ENCODE data around the gene ERBB4.

The ERBB4 gene

DNA sequence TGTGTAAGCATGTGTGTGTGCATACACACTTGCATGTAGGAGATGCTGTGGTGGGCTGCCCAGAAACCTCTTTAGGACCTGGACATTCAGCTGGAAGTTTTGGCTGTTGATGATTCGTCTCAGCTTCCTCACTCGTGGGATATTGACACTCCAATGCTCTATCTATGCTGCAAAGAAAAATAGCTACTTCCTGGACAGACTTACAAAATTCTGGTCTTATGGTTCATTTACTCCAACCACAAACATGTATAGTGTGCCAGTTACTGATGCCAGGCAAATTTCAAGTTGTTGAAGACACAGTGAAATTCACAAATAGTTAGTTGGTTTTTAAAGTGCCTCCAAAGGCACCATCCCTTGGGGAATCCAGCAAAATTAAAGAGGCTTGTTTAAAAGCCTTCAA is 1099.6 kb downstream of the ERBB4 start:
- no peak for DNase-seq (ENCODE audit: low read depth in 4 of 4, low spot score in 1 of 4)

DNA sequence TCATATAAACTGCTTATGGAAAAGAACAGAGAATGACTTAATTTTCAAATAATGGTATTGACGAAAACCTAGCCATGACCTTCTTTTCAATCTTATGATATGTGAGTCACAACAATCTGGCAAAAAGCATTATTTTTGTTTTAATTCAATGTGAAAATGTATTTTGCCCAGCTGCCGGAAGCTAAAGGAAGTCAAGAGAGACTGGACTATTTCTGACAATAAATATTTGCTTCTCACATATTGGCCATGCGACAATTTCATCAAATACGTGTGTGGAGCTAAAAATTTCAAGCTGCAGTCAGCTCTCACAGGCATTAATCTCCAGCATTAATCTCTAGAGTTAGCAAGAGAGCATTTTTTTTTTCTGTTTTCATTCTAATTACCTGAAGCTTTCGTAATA is 1101.2 kb downstream of the ERBB4 start:
- no peak for DNase-seq (ENCODE audit: low read depth in 4 of 4, low spot score in 1 of 4)

DNA sequence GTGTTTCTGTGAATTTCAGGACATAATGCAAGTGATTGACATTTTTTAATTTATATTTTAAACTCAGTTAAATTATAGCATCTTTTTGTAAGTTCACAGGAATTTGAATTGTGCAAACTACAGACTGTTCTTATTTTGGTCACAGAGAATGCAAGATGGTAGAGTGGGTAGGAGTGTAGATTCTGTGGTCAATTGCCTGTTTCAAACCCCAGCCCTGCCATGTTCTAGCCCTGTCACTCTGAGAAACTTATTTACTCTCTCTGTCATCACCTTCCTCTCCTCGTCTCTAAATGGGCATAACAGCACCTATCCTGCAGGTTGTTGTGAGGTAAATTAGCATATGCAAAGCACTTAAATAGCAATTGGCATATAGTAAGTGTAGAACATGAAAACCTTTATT is 1102.4 kb downstream of the ERBB4 start:
- no peak for DNase-seq (ENCODE audit: low read depth in 4 of 4, low spot score in 1 of 4)

DNA sequence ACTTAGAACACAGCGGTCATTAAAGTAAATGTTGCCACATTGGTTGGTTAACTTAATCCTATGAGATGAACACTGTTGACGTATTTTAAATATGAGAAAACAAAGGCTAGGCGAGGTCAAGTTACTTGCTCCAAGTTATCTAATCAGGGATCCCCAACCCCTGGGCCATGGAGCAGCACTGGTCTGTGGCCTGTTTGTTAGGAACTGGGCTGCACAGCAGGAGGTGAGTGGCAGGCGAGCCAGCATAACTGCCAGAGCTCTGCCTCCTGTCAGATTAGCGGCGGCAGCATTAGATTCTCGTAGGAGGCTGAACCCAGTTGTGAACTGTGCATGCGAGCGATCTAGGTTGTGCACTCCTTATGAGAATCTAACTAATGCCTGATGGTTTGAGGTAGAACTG is 1103.3 kb downstream of the ERBB4 start:
- no peak for DNase-seq (ENCODE audit: low read depth in 4 of 4, low spot score in 1 of 4)

DNA sequence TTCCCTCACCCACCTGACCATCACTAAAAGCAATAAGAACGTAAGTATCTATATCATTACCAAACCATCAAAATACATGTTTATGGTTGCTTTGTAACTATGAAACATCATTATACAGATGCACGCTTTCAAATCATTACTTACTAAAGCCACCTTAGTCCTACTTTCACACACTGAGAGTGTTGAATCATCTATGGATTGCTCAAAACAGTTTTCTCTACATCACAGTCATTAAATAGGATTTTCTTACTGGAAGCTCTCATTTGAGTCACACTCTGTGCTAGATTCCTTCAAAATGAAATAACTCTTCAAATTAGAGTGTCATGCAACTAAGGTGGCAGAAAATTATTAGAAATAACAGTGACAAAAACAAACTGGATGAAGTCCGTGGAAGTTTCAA is 1103.8 kb downstream of the ERBB4 start:
- no peak for DNase-seq (ENCODE audit: low read depth in 4 of 4, low spot score in 1 of 4)

DNA sequence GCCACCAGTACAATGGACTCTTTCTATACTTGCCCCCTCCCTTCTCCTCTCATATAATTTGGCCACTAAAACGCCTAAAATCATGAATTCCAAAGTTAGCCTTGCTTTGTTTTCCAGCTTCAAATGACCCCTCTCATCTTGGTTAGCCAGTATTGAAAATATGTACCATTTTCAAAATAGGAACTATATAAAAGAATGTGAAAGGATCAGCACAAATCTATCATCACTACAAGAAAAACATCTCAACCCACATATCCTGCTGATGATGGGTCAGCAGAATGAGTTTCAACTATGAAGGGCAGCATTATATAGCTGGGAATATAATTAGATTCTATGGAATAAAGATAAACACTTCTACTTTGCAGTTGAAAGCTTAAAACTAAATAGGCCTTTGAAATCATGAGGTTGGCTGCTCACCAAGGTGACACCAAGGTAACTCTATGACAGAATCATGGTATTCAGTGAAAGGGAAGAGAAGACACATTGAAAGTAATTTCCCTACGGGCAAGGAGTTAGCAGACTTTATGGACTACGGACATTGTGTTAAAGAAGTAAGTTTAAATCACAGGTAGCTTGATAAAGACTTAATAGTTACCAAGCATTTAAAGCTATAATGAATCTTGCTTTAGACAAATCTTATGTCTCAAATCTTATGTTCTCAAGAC is 1109.2 kb downstream of the ERBB4 start:
- DNase-seq (ENCODE audit: low read depth in 4 of 4, low spot score in 1 of 4), result no peak

DNA sequence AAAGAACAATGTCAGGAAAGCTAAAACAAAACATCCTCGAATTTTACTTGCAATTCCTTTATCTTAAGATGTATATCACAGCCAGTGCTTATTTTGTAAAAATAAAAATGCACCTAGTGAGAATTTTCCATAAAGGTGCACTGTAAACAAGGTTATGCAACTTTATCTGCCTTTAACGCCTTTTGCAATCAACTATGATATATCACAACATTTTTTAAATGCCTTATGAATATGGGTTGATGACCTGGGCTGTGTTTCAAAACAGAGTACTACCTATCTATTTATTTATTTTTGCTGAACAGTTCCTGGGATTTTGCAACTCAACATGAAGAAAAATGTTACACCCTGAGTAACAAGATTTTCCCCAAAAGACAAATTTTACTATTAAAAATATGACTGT is 1112.4 kb downstream of the ERBB4 start:
- no peak for DNase-seq (ENCODE audit: low read depth in 4 of 4, low spot score in 1 of 4)

DNA sequence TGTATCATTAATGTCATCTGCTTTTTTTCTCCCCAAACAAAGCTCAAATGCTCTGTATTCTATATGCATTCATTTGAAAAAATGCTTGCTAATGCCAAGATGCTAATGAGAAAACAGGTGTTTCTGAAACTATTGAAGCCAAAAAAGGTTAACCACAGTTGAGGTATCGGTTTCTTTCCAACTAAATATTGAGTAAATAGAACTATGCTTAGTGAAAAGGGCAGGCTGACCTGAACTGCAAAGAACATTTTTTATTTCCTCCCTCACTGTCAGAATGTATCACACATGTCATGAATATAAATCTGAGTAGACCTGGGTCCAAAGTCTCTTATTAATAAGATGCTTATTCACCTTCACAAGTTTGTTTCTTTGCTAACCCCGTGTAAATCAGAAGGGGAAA is 1115.6 kb downstream of the ERBB4 start:
- DNase-seq (ENCODE audit: low read depth in 4 of 4, low spot score in 1 of 4), result no peak

DNA sequence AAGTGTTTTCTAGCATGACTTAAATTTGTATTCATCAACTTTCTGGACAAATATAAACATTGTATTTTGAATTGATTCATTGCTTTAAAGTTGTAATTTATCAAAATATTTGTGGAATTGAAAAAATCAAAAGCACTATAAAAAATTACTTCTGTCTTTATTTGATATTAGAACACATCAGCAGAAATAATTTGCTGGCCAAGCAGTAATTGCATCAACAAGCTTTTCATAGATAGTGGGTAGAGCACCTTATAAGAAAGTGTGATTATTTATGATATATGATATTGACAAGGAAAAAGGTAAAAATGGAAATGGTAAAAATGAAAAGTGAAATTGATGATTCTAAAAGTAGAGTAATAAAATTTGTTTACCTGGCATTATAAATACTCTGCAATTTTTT is 1121.1 kb downstream of the ERBB4 start:
- DNase-seq (ENCODE audit: low read depth in 4 of 4, low spot score in 1 of 4), result no peak

DNA sequence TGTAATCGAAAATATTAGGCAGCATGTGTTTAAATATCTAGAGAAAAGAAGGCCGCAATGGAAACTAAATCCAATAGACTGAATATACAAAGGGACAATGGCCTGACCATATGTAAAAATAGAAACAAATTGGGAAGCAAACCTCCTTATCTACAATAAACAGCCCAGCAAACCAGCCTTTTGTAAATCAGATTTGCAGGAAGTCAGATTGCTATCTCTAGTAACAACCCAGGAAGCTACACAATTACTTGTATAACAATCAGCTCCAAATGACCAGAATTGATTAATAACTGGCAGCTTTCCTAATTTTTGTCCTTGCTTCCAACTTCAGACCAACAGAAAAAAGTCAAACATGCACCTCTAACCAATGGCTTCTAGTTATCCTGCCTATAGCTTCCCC is 1122.2 kb downstream of the ERBB4 start:
- no peak for DNase-seq (ENCODE audit: low read depth in 4 of 4, low spot score in 1 of 4)

DNA sequence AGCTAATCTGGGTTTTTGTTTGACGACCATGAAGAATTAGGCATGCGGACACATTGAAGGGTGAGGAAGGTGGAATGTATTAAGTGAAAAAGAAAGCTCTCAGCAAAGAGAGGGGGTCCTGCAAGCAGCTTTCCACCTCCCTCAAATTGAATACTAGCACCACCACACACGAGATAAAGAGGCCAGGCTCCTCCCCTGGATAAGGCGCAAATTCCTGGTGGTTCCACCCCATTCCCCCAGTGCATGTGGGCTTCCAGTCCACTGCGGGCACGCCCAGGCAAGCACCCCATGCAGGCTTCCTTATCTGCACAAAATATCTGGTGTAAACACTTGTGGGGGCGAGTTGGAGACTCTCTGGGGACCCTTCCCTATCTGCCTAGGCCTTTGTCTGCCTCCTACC is 1124.9 kb downstream of the ERBB4 start:
- DNase-seq (ENCODE audit: low read depth in 4 of 4, low spot score in 1 of 4), result no peak

DNA sequence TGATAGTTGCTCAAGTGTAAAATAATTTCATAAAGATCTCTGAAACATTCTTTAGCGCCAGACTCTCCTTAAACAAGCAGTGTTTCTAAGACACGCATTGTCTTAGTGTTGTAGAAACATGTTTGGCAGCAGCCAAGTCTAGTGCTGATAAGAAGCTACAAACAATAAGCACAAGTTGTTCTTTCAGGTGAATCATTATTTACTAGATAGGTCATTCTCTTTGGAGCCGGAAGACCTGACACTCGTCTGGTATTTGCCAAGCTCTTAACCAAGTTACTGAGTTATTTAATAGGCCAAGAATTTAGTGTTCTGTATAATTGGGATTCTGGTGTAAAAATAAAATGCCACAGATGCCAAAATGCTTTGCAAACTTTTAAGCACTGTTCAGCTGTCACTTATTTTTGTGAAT is 1130.1 kb downstream of the ERBB4 start:
- no peak for DNase-seq (ENCODE audit: low read depth in 4 of 4, low spot score in 1 of 4)

DNA sequence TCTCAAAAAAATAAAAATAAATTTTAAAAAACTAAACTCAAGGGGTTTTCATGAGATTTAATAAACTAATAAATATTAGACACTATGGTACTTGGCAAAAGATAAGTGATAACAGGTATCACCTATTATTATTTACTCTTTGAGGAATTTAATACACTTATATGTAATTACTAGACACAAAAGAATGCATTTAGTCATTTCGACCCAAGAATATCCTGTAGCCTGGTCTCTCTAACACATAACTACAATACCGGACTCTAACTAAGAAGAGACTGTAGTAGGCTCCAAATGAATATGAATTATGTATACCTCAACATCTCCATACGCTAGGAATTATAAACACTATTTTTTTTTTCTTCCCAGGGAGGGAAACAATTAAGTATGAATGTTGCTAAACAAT is 1131.5 kb downstream of the ERBB4 start:
- no peak for DNase-seq (ENCODE audit: low read depth in 4 of 4, low spot score in 1 of 4)

DNA sequence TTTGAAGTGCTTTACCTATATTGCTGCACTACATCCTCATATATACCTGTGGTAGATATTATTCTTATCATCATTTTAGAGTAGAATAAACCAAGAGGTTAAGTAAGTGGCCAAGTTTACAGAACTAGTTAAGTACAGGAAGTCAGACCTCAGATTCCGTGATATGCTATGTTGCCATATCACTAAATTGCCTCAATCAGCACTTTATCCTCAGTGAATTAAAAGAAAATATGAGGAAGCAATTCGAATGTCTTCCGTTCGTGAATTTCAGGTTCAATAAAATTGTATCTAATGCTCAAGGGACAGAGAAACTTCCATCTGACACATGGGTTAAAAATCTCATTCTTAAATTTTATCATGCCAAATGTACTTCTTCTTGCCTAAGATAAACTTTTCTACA is 1133.6 kb downstream of the ERBB4 start:
- DNase-seq (ENCODE audit: low read depth in 4 of 4, low spot score in 1 of 4), result no peak

DNA sequence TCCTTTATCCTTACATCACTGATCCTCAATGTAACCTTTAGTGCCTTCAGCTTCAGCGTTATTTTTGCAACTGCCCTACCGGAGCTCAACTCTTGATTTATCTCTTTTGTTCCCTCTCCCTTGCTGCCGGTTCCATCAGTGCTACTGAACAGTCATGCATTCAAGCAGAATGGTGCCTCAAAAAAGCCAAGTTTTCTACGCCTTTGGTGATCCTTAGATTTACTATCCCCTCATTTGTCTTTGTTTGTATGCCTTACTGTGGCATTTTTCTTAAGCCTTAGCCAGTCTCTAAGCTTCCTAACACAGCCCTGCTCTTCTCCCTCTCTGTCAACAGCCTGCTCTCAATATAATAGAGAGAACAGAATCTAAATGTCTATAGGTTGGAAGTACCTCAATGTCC is 1134.5 kb downstream of the ERBB4 start:
- DNase-seq (ENCODE audit: low read depth in 4 of 4, low spot score in 1 of 4), result no peak

DNA sequence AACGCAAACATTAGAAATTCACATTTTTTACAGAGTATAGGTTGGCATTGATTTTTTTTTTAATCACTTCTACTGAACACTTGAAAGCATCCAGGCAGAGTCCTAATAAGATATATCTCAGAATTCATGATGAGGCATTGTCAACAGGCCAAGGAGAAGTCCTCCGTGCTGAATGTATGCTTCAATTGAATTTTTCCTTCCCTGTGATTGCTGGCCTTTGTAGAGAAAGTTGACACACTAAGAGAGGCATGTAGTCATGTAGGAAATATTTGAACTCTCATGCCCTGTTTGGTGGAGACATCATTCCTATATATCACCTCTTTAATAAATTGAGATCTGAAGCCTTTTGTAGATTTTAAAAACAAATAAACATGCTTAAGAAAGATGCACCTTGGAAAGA is 1137.3 kb downstream of the ERBB4 start:
- DNase-seq (ENCODE audit: low read depth in 4 of 4, low spot score in 1 of 4), result no peak

DNA sequence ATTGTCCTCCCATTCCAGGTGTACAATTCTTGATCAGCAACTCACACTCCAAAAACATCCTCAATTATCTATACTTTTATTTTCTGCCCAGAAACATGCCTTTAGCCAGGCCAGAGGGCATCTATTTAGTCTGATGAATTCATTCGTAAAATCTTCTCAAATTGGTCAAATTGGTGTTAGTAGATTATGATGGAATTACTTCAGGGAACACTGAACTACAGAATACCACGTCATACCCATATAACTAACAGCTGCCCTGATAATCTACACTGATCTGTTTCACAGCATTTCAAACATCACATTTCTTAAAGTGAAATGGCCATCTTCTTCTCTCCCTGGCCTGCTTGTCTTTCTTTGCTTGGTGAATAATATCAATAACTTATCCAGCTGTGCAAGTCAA is 1140.8 kb downstream of the ERBB4 start:
- DNase-seq (ENCODE audit: low read depth in 4 of 4, low spot score in 1 of 4), result no peak

DNA sequence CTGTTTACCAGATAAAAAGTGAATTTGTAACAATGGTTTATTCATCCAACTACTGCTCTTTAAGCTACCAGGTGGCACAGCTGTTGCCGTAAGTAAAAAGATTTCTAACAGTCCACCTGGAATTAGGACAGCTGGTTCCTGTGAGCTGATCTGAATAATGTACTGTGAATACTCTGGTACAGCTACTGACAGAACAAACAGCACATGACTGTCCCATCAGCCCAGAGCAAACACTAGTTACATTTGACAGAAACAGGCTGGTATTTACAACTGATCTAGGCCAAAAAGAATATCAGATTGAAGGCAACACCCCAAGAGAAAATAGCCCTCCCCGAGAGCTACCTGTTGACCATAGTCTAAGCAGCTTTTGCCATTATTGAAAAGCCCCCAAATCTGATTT is 1141.8 kb downstream of the ERBB4 start:
- DNase-seq (ENCODE audit: low read depth in 4 of 4, low spot score in 1 of 4), result no peak

DNA sequence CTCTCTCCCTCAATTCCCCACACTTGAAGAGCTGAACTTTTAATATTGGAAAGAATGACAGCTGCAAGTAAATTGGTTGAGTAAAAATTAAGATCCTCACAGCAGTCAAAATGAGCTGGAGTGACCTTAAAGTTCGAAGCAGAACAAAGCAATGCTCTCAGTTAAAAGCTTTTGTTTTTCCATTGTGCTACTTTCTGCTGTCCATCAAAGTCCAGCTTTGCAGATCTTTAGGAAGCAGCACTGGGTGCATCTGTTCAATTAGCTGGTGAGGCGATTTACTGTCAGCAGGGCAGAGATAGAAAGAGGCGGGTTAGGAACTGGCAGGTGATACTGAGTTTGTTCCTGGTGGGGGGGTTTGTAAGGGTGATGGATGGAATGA is 1147.4 kb downstream of the ERBB4 start:
- no peak for DNase-seq (ENCODE audit: low read depth in 4 of 4, low spot score in 1 of 4)

DNA sequence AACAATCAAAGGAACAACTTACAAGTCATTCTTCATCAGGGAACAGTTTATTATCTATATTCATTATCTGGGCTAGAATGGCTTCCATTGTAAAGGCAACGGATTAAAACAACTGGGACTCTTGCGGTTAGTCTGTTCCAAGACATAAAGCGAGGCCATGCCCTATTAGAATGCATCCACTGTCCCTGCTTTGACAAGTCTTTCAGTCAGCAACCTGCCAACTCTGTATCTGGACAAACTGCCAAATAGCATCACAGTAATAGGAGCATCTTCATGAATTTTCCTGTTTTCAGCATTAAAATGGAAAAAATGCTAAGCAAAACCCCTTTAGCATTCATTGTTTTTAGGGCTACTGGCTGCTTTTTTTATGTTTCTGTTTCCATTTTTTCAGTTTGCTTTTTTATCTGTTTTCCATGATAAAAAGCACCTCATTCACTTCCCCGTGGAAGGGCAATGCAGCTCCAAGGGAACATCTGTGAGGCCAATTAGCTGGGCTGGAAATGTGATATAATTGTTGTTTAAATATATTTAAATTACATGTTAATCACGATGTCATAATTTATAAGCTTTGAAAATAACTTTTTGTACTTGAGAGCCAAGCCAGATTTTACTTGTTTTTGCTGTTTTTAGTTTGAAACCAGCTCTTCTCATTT is 1147.9 kb downstream of the ERBB4 start:
- no peak for DNase-seq (ENCODE audit: low read depth in 4 of 4, low spot score in 1 of 4)

DNA sequence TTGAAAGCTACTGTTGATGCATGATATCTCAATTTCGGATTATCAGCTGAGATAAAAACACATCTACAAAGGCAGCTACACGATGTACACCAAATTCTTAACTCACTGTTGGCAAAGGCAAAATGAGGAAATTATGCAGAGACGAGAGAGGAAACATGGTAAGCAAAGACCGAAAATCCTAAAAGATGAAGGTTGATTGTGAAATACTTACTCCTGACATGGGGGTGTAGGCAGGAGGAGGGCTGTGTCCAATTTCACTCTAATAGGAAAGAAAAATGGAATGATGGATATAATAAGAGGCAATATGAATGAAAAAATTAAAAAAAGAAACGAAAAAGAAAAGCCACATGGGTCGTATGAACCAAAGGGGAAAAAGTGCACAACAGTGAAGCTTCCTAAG is 1150.9 kb downstream of the ERBB4 start:
- no peak for DNase-seq (ENCODE audit: low read depth in 4 of 4, low spot score in 1 of 4)

DNA sequence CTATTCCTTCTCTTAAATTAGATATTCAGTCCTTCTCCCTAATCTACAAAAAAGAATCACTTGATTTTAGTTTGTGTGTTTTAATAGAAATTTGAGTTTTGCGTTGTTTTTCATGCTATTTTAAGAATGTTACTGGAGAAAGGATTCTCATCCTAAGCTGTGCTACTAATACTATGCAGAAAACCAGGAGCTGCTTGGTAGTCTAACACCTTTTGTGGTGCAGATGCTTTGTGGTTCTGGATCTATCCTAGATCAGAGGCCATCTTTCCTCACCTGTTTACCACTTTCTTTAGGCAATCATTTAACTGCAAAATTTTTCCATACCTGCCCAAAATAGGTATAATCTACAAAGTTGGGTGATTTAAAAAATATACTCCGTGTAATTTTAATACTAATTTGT is 1158.6 kb downstream of the ERBB4 start:
- DNase-seq (ENCODE audit: low read depth in 4 of 4, low spot score in 1 of 4), result no peak

DNA sequence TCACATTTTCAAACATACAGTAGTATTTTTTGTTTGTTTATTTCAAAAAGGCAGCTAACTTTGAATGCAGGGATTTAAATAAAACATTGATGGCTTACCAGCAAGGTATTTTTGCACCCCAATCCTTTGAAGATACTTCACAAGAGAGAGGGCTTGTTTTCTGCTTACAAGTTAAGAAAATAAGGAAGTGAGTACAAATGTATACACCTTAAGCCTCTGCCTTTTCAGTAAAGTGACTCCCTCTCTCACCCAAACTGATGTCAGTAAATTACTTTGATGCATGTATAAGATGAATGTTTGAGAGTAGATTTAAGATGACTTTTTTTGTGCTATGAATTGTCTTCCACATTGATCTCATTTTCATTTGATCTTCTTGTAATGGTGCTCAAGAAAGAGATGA is 1162.2 kb downstream of the ERBB4 start:
- DNase-seq (ENCODE audit: low read depth in 4 of 4, low spot score in 1 of 4), result no peak
